ENCODE measurements around the gene DGKI.

DGKI gene

GRCh38 chr7:137591421-137591837 lies 255.3 kb downstream of the DGKI start:
- no peak for DNase-seq (ENCODE audit: low read depth in 2 of 2)

GRCh38 chr7:137590756-137591305 lies 255.9 kb downstream of the DGKI start:
- DNase-seq (ENCODE audit: low read depth in 2 of 2): no peak

- no peak for DNase-seq (ENCODE audit: low read depth in 2 of 2)
Measured at GRCh38 chr7:137590071-137590755, 256.6 kb downstream of the DGKI start.

GRCh38 chr7:137587326-137587725 lies 259.4 kb downstream of the DGKI start:
- DNase-seq (ENCODE audit: low read depth in 2 of 2): no peak

- no peak for DNase-seq (ENCODE audit: low read depth in 2 of 2)
Measured at GRCh38 chr7:137585591-137585990, 261.2 kb downstream of the DGKI start.

GRCh38 chr7:137583172-137583571 lies 263.6 kb downstream of the DGKI start:
- no peak for DNase-seq (ENCODE audit: low read depth in 2 of 2)

- no peak for DNase-seq (ENCODE audit: low read depth in 2 of 2)
Measured at GRCh38 chr7:137579913-137580640, 266.7 kb downstream of the DGKI start.

- no peak for DNase-seq (ENCODE audit: low read depth in 2 of 2)
Measured at GRCh38 chr7:137578541-137578940, 268.2 kb downstream of the DGKI start.

GRCh38 chr7:137577184-137577583 lies 269.6 kb downstream of the DGKI start:
- DNase-seq (ENCODE audit: low read depth in 2 of 2): no peak

- DNase-seq (ENCODE audit: low read depth in 2 of 2): no peak
Measured at GRCh38 chr7:137576481-137576880, 270.3 kb downstream of the DGKI start.

GRCh38 chr7:137574812-137575211 lies 272.0 kb downstream of the DGKI start:
- no peak for DNase-seq (ENCODE audit: low read depth in 2 of 2)

- DNase-seq (ENCODE audit: low read depth in 2 of 2): no peak
Measured at GRCh38 chr7:137572056-137572784, 274.6 kb downstream of the DGKI start.

- DNase-seq (ENCODE audit: low read depth in 2 of 2): no peak
Measured at GRCh38 chr7:137564677-137565076, 282.1 kb downstream of the DGKI start.

GRCh38 chr7:137563981-137564380 lies 282.8 kb downstream of the DGKI start:
- DNase-seq (ENCODE audit: low read depth in 2 of 2): no peak

GRCh38 chr7:137547485-137547884 lies 299.3 kb downstream of the DGKI start:
- no peak for DNase-seq (ENCODE audit: low read depth in 2 of 2)

GRCh38 chr7:137546671-137547070 lies 300.1 kb downstream of the DGKI start:
- DNase-seq (ENCODE audit: low read depth in 2 of 2): no peak

GRCh38 chr7:137546009-137546408 lies 300.8 kb downstream of the DGKI start:
- DNase-seq (ENCODE audit: low read depth in 2 of 2): no peak

- DNase-seq (ENCODE audit: low read depth in 2 of 2): no peak
Measured at GRCh38 chr7:137545059-137545716, 301.6 kb downstream of the DGKI start.

- DNase-seq (ENCODE audit: low read depth in 2 of 2): no peak
Measured at GRCh38 chr7:137544453-137545058, 302.2 kb downstream of the DGKI start.

GRCh38 chr7:137539111-137539715 lies 307.6 kb downstream of the DGKI start:
- no peak for DNase-seq (ENCODE audit: low read depth in 2 of 2)

- no peak for DNase-seq (ENCODE audit: low read depth in 2 of 2)
Measured at GRCh38 chr7:137538361-137538762, 308.4 kb downstream of the DGKI start.

Measured in stimulated activated CD8-positive, alpha-beta memory T cell treated with anti-CD3 and anti-CD28 coated beads, Interleukin-7, amount 100 ng/mL, for 4 hours (primary cell).